DOHH2 (cell line): ENCODE measurements around the gene FOLR2.
"Not testable (repeated sequence)": the region's sequence is repeated elsewhere in the genome, so short reads cannot be mapped to it uniquely, and the experiment has no call there.

Experiments
- H3F3A ChIP-seq: fragments of 200-600 bp; sonication (generic), shearing (Covaris generic); 2 replicates; pipeline ENCODE4 v1.6.0; 2016; ENCODE audit warnings: antibody characterized with exemption, mild to moderate bottlenecking; ENCODE audit not compliant: control insufficient read depth, insufficient read depth
- H3K27ac ChIP-seq: fragments of 200-600 bp; sonication (generic); 2 replicates; pipeline ENCODE4 v1.5.1; 2014; ENCODE audit warnings: low read depth, mild to moderate bottlenecking, low read length, moderate library complexity
- H3K27me3 ChIP-seq: fragments of 200-600 bp; sonication (generic); 2 replicates; pipeline ENCODE4 v1.6.1; 2014; ENCODE audit warnings: mild to moderate bottlenecking, low read length, mixed read lengths; ENCODE audit not compliant: control insufficient read depth
- H3K36me3 ChIP-seq: fragments of 200-600 bp; sonication (generic); 2 replicates; pipeline ENCODE4 v1.6.1; 2014; ENCODE audit warnings: mild to moderate bottlenecking, low read length, moderate library complexity, mixed read lengths; ENCODE audit not compliant: control insufficient read depth
- H3K4me1 ChIP-seq: fragments of 200-600 bp; sonication (generic); 2 replicates; pipeline ENCODE4 v1.6.1; 2014; ENCODE audit warnings: mild to moderate bottlenecking, low read length, mixed read lengths; ENCODE audit not compliant: control insufficient read depth
- H3K4me2 ChIP-seq: fragments of 200-600 bp; sonication (generic); 2 replicates; pipeline ENCODE4 v1.6.0; 2014; ENCODE audit warnings: mild to moderate bottlenecking, low read length, moderate library complexity
- H3K4me3 ChIP-seq: fragments of 200-600 bp; sonication (generic); 2 replicates; pipeline ENCODE4 v1.5.1; 2014; ENCODE audit warnings: mild to moderate bottlenecking, low read length, mixed read lengths
- H3K79me2 ChIP-seq: fragments of 200-600 bp; sonication (generic); 2 replicates; pipeline ENCODE4 v1.6.1; 2014; ENCODE audit warnings: mild to moderate bottlenecking, low read length, mixed read lengths; ENCODE audit not compliant: control insufficient read depth
- H3K9me2 ChIP-seq: fragments of 200-600 bp; sonication (generic); replicated peaks from 2 replicates; pipeline ENCODE4 v1.6.1; 2014; ENCODE audit warnings: mild to moderate bottlenecking, low read length, mixed read lengths; ENCODE audit not compliant: control insufficient read depth
- H3K9me3 ChIP-seq: fragments of 200-600 bp; sonication (generic); 2 replicates; pipeline ENCODE4 v1.6.1; 2014; ENCODE audit warnings: antibody characterized with exemption, low read length, mixed read lengths; ENCODE audit not compliant: control insufficient read depth, insufficient read depth
- H4K20me1 ChIP-seq: fragments of 200-600 bp; sonication (generic); 2 replicates; pipeline ENCODE4 v1.6.0; 2014; ENCODE audit warnings: low read depth, mild to moderate bottlenecking, antibody characterized with exemption, low read length, moderate library complexity; ENCODE audit not compliant: control insufficient read depth, insufficient read depth
- EZH2phosphoT487 ChIP-seq: fragments of 200-600 bp; sonication (generic); IDR thresholded peaks from 2 replicates; pipeline ENCODE4 v1.6.1; 2017; ENCODE audit warnings: borderline replicate concordance, mild to moderate bottlenecking, antibody characterized with exemption, low read length, moderate library complexity, mixed read lengths
- TF ChIP-seq, protein P1 (sequence below): fragments of 200-600 bp; sonication (generic); IDR thresholded peaks from one replicate; pipeline ENCODE4 v1.5.1; 2014; ENCODE audit warnings: antibody characterized with exemption, mild to moderate bottlenecking, low read depth, low read length; ENCODE audit not compliant: poor library complexity, severe bottlenecking

The FOLR2 gene

DNA sequence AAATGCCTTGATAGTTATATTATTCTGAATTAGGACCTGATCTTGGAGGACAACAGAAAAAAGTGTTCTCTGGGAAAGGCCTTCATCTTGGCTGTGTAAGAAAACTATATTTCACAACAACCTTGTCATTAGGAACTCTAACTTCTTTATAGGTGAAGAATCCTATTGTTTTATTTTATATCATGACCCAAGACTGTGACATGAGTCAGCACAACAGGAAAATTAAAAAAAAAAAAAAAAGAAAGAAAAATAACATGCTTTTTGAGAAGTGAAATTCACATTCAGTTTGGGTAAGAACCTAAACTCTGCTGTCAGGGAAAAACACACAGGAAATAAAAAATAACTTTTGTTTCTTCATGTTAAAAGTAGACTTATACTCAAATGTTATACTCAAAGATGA is 11.7 kb upstream of the FOLR2 start:
- Histone ChIP-seq H3K9me3 (0 out of 2 replicates have a peak, but pooled peaks cover 3% of the 10 kb centered on the region), H3K36me3 (no peaks in the 10 kb centered on the region), H3K4me3 (no peak overlapping the region), H3K27me3 (no peaks in the 10 kb centered on the region), H4K20me1 (no peaks in the 10 kb centered on the region), H3K9me2 (no peaks in the 10 kb centered on the region), H3K79me2 (no peaks in the 10 kb centered on the region), H3K4me2 (no peak overlapping the region), H3F3A (peaks cover 3% of the 10 kb centered on the region; the same call in 1 of the 2 replicates), H3K4me1 (peaks cover 4% of the 10 kb centered on the region), H3K27ac (no peak overlapping the region)
- TF ChIP-seq, protein P1, sequence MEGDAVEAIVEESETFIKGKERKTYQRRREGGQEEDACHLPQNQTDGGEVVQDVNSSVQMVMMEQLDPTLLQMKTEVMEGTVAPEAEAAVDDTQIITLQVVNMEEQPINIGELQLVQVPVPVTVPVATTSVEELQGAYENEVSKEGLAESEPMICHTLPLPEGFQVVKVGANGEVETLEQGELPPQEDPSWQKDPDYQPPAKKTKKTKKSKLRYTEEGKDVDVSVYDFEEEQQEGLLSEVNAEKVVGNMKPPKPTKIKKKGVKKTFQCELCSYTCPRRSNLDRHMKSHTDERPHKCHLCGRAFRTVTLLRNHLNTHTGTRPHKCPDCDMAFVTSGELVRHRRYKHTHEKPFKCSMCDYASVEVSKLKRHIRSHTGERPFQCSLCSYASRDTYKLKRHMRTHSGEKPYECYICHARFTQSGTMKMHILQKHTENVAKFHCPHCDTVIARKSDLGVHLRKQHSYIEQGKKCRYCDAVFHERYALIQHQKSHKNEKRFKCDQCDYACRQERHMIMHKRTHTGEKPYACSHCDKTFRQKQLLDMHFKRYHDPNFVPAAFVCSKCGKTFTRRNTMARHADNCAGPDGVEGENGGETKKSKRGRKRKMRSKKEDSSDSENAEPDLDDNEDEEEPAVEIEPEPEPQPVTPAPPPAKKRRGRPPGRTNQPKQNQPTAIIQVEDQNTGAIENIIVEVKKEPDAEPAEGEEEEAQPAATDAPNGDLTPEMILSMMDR = no peak
- TF ChIP-seq EZH2phosphoT487 = no peak

DNA sequence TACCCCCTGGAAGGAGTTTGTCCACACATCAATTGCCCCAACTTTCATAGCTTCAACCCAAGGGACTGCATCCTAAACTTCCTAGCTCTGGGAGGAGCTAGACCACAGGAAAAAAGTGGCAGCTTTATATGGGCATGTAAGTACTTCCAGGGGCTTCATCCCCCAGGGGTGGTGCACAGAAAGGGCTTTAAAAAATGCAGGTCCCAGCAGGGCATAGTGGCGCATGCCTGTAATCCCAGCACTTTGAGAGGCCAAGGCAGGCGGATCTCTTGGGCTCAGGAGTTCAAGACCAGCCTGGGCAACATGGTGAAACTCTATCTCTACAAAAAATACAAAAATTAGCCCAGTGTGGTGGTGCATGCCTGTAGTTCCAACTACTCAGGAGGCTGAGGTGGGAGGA is 9.8 kb upstream of the FOLR2 start:
- H3K27ac ChIP-seq, H4K20me1 ChIP-seq, H3K36me3 ChIP-seq, H3K9me2 ChIP-seq, H3K4me2 ChIP-seq, H3K4me1 ChIP-seq, H3K4me3 ChIP-seq, H3F3A ChIP-seq, H3K27me3 ChIP-seq, H3K79me2 ChIP-seq, H3K9me3 ChIP-seq: not testable (repeated sequence)

DNA sequence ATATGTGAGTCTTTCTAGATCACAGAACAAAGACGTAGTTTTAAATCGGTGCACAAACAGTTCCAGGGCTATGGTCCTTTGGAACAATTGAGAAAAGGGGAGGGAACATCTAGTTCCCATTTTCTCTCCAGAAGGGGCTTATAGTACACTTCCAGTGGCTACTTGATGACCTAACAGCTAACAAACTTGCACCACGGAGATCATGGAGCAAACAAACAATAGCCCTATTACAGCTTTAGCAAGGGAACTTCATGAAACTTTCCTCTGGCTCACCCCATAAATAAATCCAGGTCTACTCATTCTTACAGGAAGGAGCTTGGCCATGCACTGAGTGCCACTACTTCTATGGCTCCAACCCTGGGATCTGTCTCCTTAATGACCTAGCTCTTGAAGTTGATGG is 8.3 kb upstream of the FOLR2 start:
- no peak overlapping the region for H3K4me2 ChIP-seq

DNA sequence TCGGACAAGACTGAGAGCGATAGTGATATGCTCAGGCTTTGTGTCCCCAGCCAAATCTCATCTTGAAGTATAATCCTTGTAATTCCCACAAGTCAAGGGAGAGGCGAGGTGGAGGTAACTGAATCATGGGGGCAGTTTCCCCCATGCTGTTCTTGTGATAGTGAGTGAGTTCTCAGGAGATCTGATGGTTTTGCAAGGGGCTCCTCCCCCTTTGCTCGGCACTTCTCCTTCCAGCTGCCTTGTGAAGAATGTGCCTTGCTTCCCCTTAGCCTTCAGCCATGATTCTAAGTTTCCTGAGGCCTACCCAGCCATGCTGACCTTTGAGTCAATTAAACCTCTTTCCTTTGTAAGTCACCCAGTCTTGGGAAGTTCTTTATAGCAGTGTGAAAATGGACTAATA is 7.5 kb upstream of the FOLR2 start:
- Histone ChIP-seq H3K79me2 (no peaks in the 10 kb centered on the region), H4K20me1 (no peaks in the 10 kb centered on the region)
- no peak for TF ChIP-seq EZH2phosphoT487
- TF ChIP-seq, protein P1 = no peak

More for the DNA sequence above, 8.3 kb upstream of the FOLR2 start:
- Histone ChIP-seq H3K79me2 (no peaks in the 10 kb centered on the region), H3K9me3 (0 out of 2 replicates have a peak, but pooled peaks cover 5% of the 10 kb centered on the region), H3K36me3 (no peaks in the 10 kb centered on the region), H3K27ac (no peak overlapping the region), H3K4me3 (no peak overlapping the region), H3K27me3 (peaks cover 2% of the 10 kb centered on the region), H3K9me2 (no peaks in the 10 kb centered on the region), H4K20me1 (no peaks in the 10 kb centered on the region), H3K4me1 (peaks cover 4% of the 10 kb centered on the region), H3F3A (no peaks in the 10 kb centered on the region)
- TF ChIP-seq, protein P1 = no peak
- TF ChIP-seq EZH2phosphoT487 = no peak

More for the DNA sequence above, 7.5 kb upstream of the FOLR2 start:
- peaks cover 4% of the 10 kb centered on the region for H3K4me1 ChIP-seq
- no peaks in the 10 kb centered on the region for H3K36me3 ChIP-seq
- peaks cover 4% of the 10 kb centered on the region for H3K27me3 ChIP-seq
- H3K9me3 ChIP-seq = 0 out of 2 replicates have a peak, but pooled peaks cover 5% of the 10 kb centered on the region
- H3K4me2 ChIP-seq = no peak overlapping the region
- no peak overlapping the region for H3K4me3 ChIP-seq
- no peaks in the 10 kb centered on the region for H3K9me2 ChIP-seq
- no peak overlapping the region for H3K27ac ChIP-seq
- H3F3A ChIP-seq = no peaks in the 10 kb centered on the region
